ENCODE measurements around the gene KCNH4.

GRCh38 chr17:42190491-42191274 lies 9.7 kb upstream of the KCNH4 start:
- TF ChIP-seq, protein P1, sequence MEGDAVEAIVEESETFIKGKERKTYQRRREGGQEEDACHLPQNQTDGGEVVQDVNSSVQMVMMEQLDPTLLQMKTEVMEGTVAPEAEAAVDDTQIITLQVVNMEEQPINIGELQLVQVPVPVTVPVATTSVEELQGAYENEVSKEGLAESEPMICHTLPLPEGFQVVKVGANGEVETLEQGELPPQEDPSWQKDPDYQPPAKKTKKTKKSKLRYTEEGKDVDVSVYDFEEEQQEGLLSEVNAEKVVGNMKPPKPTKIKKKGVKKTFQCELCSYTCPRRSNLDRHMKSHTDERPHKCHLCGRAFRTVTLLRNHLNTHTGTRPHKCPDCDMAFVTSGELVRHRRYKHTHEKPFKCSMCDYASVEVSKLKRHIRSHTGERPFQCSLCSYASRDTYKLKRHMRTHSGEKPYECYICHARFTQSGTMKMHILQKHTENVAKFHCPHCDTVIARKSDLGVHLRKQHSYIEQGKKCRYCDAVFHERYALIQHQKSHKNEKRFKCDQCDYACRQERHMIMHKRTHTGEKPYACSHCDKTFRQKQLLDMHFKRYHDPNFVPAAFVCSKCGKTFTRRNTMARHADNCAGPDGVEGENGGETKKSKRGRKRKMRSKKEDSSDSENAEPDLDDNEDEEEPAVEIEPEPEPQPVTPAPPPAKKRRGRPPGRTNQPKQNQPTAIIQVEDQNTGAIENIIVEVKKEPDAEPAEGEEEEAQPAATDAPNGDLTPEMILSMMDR (IDR thresholded peaks at IDR 0.05): no peak
- TF ChIP-seq EZH2 (IDR thresholded peaks at IDR 0.05; ENCODE audit: borderline replicate concordance, insufficient read depth, low read depth, low read length, poor library complexity, severe bottlenecking): no peak

Data from B cell (primary cell).